B cell (primary cell): ENCODE data around the gene CAMTA1. TPM values are rescaled to one million over a fixed set of nuclear protein-coding genes. Genes with fewer than 3 reads are reported as not detected.

Experiments used
- ATAC-seq: fragments of 200-7000 bp; cut with Tn5 transposase; one replicate; pipeline ENCODE4 v1.10.0; 2021; ENCODE audit warnings: low read depth, mild to moderate bottlenecking, moderate number of reproducible peaks, moderate library complexity
- CTCF ChIA-PET: fragments of 350-600 bp; sonication (Branson Sonifier 250); formaldehyde crosslinking; loops from one replicate; lab custom pipeline; 2021; ENCODE audit warnings: antibody characterized with exemption, inconsistent platforms; lab: Charles Lee
- POLR2A ChIA-PET: fragments of 350-600 bp; sonication (Branson Sonifier 250); formaldehyde crosslinking; loops from one replicate; lab custom pipeline; 2021; ENCODE audit warnings: antibody characterized with exemption; lab: Charles Lee
- DNase-seq: peaks from one replicate; pipeline ENCODE4 v3.0.0; 2013
- H2AFZ ChIP-seq: 2 replicates; pipeline ENCODE4 v1.6.1; 2012; ENCODE audit warnings: mild to moderate bottlenecking, low read depth, low read length; ENCODE audit not compliant: insufficient read depth, poor library complexity, severe bottlenecking
- H3K27ac ChIP-seq, 2 donors: 1 replicate in 1 of 2; 2 replicates in 1 of 2; pipeline ENCODE4 v1.5.1; 2012 to 2013; ENCODE audit warnings: low read length in 2 of 2, mild to moderate bottlenecking in 2 of 2, moderate library complexity in 1 of 2
- H3K27me3 ChIP-seq, 4 experiments: fragments of 200-600 bp in 1 of 4; sonication (generic) in 1 of 4; replicated peaks in 1 of 4; 1 replicate in 2 of 4; 2 replicates in 2 of 4; pipeline versions ENCODE4 v1.6.1 to v1.7.0; 2013 to 2016; ENCODE audit warnings: low read length in 3 of 4, mild to moderate bottlenecking in 2 of 4, mixed read lengths in 1 of 4, moderate library complexity in 1 of 4; ENCODE audit not compliant: insufficient read depth in 4 of 4, control insufficient read depth in 3 of 4; ENCODE audit errors: control extremely low read depth in 1 of 4
- H3K36me3 ChIP-seq, 2 experiments: replicated peaks in 1 of 2; 1 replicate in 1 of 2; 2 replicates in 1 of 2; pipeline versions ENCODE4 v1.6.1 to v1.7.1; 2013; ENCODE audit warnings: low read length in 1 of 2; ENCODE audit not compliant: insufficient read depth in 2 of 2, control insufficient read depth in 1 of 2; ENCODE audit errors: control extremely low read depth in 1 of 2, extremely low read depth in 1 of 2
- H3K4me1 ChIP-seq, 2 donors: fragments of 200-600 bp in 1 of 2; sonication (generic) in 1 of 2; 1 replicate in 1 of 2; 2 replicates in 1 of 2; pipeline versions ENCODE4 v1.5.1 to v1.6.1; 2013 to 2017; ENCODE audit warnings: low read length in 2 of 2; ENCODE audit not compliant: control insufficient read depth in 2 of 2, insufficient read depth in 2 of 2
- H3K4me2 ChIP-seq: replicated peaks from 2 replicates; pipeline ENCODE3; 2012; ENCODE audit warnings: mild to moderate bottlenecking, low read depth, low read length; ENCODE audit not compliant: poor library complexity, severe bottlenecking
- H3K4me3 ChIP-seq, 5 experiments: fragments of 200-600 bp in 1 of 5; sonication (generic) in 1 of 5; 1 replicate in 3 of 5; 2 replicates in 2 of 5; pipeline versions ENCODE4 v1.5.1 to v1.7.0; 2011 to 2016; ENCODE audit warnings: low read length in 4 of 5, mild to moderate bottlenecking in 4 of 5, low read depth in 2 of 5, control low read depth in 1 of 5, moderate library complexity in 1 of 5; ENCODE audit not compliant: insufficient read depth in 1 of 5; ENCODE audit errors: control extremely low read depth in 1 of 5, extremely low read depth in 1 of 5
- H3K79me2 ChIP-seq: fragments of 200-600 bp; sonication (generic); one replicate; pipeline ENCODE4 v1.6.0; 2016; ENCODE audit warnings: low read length; ENCODE audit not compliant: control insufficient read depth, insufficient read depth
- H3K9ac ChIP-seq: fragments of 200-600 bp; sonication (generic); 2 replicates; pipeline ENCODE4 v1.6.1; 2017; ENCODE audit warnings: mild to moderate bottlenecking, low read length, moderate library complexity
- H3K9me3 ChIP-seq, 3 donors: one replicate each; pipeline versions ENCODE4 v1.6.1 to v1.7.1; 2013; ENCODE audit warnings: low read length in 2 of 3; ENCODE audit not compliant: control insufficient read depth in 2 of 3, insufficient read depth in 1 of 3; ENCODE audit errors: control extremely low read depth in 1 of 3
- H4K20me1 ChIP-seq: 2 replicates; pipeline ENCODE4 v1.6.0; 2012; ENCODE audit warnings: mild to moderate bottlenecking, low read length; ENCODE audit not compliant: insufficient read depth, control insufficient read depth, poor library complexity, severe bottlenecking
- H3K27ac Mint-ChIP-seq: one replicate; pipeline ENCODE4 v1.8.0; 2021; ENCODE audit warnings: mixed read lengths
- H3K27me3 Mint-ChIP-seq: one replicate; pipeline ENCODE4 v1.8.0; 2021; ENCODE audit warnings: mixed read lengths
- H3K4me1 Mint-ChIP-seq: one replicate; pipeline ENCODE4 v1.8.0; 2021; ENCODE audit warnings: mixed read lengths
- H3K4me3 Mint-ChIP-seq: one replicate; pipeline ENCODE4 v1.8.0; 2021; ENCODE audit warnings: mixed read lengths
- H3K9me3 Mint-ChIP-seq: one replicate; pipeline ENCODE4 v1.8.0; 2022; ENCODE audit warnings: mixed read lengths; ENCODE audit not compliant: insufficient read depth
- EZH2 ChIP-seq: IDR thresholded peaks from 2 replicates; pipeline ENCODE4 v1.6.1; 2012; ENCODE audit warnings: borderline replicate concordance, low read depth, mild to moderate bottlenecking, moderate library complexity, low read length; ENCODE audit not compliant: insufficient read depth, poor library complexity, severe bottlenecking
- WGBS: methylation state at CpG from one replicate; pipeline ENCODE4 v1.1.5; 2013; ENCODE audit warnings: missing lambda C conversion rate; ENCODE audit not compliant: insufficient coverage; 5-methylcytosine and 5-hydroxymethylcytosine counted together
- intact Hi-C: fragments of 100-400 bp; cut with micrococcal nuclease; formaldehyde crosslinking; loops from one replicate; pipeline ENCODE4 v1.10.0; 2022
- polyA plus RNA-seq: library from polyadenylated mRNA; depleted of rRNA; stranded (reverse); fragments of >200 nt; gene quantifications from 2 replicates; pipeline ENCODE4 v1.2.3, GENCODE V29; 2012
- total RNA-seq, 2 donors: library from RNA; stranded (reverse); fragments of 120-200 nt in 1 of 2; gene quantifications; 1 replicate in 1 of 2; 2 replicates in 1 of 2; pipeline versions ENCODE4 v1.2.3 to v1.2.4, GENCODE V29; 2013 to 2022
- TF ChIP-seq, protein P1 (sequence below): fragments of 200-600 bp; IDR thresholded peaks from one replicate; pipeline ENCODE4 v1.8.0; 2022; ENCODE audit warnings: antibody characterized with exemption, mild to moderate bottlenecking

CAMTA1 gene
- total and polyA plus RNA-seq, 2 donors (not counting 1 experiment from before 2014, with no cell fraction given): 42.2 to 45.7 TPM

DNA sequence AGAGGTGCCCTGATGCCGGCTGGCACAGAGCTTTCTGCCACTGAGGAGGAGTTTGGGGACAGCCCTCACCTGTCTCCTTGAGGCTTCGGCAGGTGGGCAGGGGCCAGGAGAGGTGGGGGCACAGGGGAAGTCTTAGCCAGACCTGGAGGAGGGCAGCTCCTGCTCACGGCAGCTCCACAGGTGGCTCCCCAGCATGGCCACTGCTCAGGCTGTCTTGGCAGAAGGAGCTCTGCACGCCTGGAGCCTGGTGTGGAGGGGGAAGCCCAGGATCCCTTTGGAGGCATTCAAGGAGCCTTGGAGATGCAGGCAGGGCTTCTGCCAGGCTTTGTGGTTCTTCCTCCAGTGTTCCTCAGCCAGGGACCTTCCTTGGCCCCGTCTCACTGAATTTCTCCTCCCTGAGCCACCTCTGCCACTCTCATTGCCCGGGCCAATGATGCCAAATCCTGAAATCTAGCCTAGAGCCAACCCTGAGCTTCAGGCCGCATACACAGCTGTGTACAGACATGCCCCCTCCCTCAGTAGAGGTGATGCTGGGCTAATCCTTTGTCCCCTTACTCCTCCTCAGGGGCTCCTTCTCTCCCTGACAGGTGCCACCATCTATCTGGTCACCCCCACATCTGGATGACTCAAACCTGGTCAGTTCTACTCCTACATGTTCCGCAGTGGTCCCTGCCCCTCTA is 734.1 kb downstream of the CAMTA1 start:
- ChIA-PET POLR2A (no interaction called here), CTCF (no interaction called here)
- 87% methylated on average over 8 of the region's 8 CpGs for WGBS
- no peaks in the 10 kb centered on the region for H3K9me3 ChIP-seq
- no peak overlapping the region for H3K4me3 ChIP-seq
- Mint-ChIP-seq H3K9me3 (no peaks in the 10 kb centered on the region), H3K4me3 (no peak overlapping the region), H3K4me1 (no peaks in the 10 kb centered on the region), H3K27ac (no peak overlapping the region), H3K27me3 (peaks cover 6% of the 10 kb centered on the region)
- TF ChIP-seq, protein P1, sequence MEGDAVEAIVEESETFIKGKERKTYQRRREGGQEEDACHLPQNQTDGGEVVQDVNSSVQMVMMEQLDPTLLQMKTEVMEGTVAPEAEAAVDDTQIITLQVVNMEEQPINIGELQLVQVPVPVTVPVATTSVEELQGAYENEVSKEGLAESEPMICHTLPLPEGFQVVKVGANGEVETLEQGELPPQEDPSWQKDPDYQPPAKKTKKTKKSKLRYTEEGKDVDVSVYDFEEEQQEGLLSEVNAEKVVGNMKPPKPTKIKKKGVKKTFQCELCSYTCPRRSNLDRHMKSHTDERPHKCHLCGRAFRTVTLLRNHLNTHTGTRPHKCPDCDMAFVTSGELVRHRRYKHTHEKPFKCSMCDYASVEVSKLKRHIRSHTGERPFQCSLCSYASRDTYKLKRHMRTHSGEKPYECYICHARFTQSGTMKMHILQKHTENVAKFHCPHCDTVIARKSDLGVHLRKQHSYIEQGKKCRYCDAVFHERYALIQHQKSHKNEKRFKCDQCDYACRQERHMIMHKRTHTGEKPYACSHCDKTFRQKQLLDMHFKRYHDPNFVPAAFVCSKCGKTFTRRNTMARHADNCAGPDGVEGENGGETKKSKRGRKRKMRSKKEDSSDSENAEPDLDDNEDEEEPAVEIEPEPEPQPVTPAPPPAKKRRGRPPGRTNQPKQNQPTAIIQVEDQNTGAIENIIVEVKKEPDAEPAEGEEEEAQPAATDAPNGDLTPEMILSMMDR: no peak
- TF ChIP-seq EZH2: no peak
- H3K79me2 ChIP-seq: no peaks in the 10 kb centered on the region
- H3K27me3 ChIP-seq: no peaks in the 10 kb centered on the region
- ATAC-seq: no peak
- no peak overlapping the region for H3K27ac ChIP-seq
- no peak for DNase-seq
- H3K9ac ChIP-seq: no peak overlapping the region
- no peaks in the 10 kb centered on the region for H3K4me1 ChIP-seq
- no peaks in the 10 kb centered on the region for H4K20me1 ChIP-seq
- intact Hi-C loops: no loop called here
- H3K36me3 ChIP-seq: no peaks in the 10 kb centered on the region
- no peak overlapping the region for H2AFZ ChIP-seq
- no peak overlapping the region for H3K4me2 ChIP-seq

DNA sequence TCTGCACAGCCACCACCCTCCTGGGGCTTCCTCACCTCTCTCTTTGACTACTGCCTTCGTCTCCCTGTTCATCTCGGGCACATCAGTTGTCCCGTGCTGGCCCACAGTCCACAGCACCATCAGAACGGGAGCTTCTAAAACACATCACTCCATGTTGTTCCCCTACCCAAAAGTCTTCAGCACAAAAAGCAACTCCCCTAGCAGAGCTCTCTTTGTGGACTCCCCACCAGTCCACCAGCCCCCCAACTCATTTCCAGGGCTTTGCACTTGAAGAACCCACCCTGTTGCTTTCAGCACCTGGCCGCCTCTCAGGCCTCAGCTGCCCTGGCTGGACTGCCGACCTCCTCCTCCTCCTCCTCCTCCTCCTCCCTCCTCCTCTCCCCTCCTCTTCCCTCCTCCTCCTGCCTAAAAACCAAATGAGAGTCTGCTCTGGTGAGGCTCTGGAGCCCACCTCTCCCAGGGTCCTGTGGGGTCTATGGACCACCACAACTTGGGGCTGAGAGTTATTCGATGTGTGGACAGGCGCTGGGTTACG is 734.7 kb downstream of the CAMTA1 start:
- no peaks in the 10 kb centered on the region for H3K9me3 Mint-ChIP-seq
- H3K27ac Mint-ChIP-seq: no peak overlapping the region
- Histone ChIP-seq H3K4me3 (no peak overlapping the region), H3K9ac (no peak overlapping the region), H2AFZ (no peak overlapping the region), H3K79me2 (no peaks in the 10 kb centered on the region), H3K27me3 (no peaks in the 10 kb centered on the region), H4K20me1 (no peaks in the 10 kb centered on the region), H3K9me3 (no peaks in the 10 kb centered on the region), H3K4me2 (no peak overlapping the region), H3K27ac (no peak overlapping the region), H3K4me1 (no peaks in the 10 kb centered on the region), H3K36me3 (no peaks in the 10 kb centered on the region)
- peaks cover 6% of the 10 kb centered on the region for H3K27me3 Mint-ChIP-seq
- TF ChIP-seq, protein P1: no peak
- no peak for TF ChIP-seq EZH2
- 92% methylated on average over 6 of the region's 9 CpGs for WGBS
- ATAC-seq: no peak
- ChIA-PET CTCF (no interaction called here), POLR2A (no interaction called here)
- no peak overlapping the region for H3K4me3 Mint-ChIP-seq
- no peaks in the 10 kb centered on the region for H3K4me1 Mint-ChIP-seq
- intact Hi-C loops: no loop called here
- no peak for DNase-seq
